Neutrophil (primary cell): ENCODE results near the gene CRYGA.

ENCODE experiments used
- H3K27ac ChIP-seq: fragments of 200-600 bp; sonication (generic); 2 replicates; pipeline ENCODE4 v1.5.1; 2016; ENCODE audit warnings: mild to moderate bottlenecking, moderate library complexity
- H3K27me3 ChIP-seq: fragments of 200-600 bp; sonication (generic); 2 replicates; pipeline ENCODE4 v1.6.0; 2016; ENCODE audit warnings: mild to moderate bottlenecking
- H3K36me3 ChIP-seq: fragments of 200-600 bp; sonication (generic); 2 replicates; pipeline ENCODE4 v1.5.1; 2017
- H3K4me1 ChIP-seq, 2 experiments: fragments of 200-600 bp in 1 of 2; sonication (generic) in 1 of 2; 1 replicate in 1 of 2; 2 replicates in 1 of 2; pipeline versions ENCODE4 v1.5.1 to v1.6.1; 2013 to 2016; ENCODE audit warnings: low read depth in 1 of 2, low read length in 1 of 2, mild to moderate bottlenecking in 1 of 2, moderate library complexity in 1 of 2; ENCODE audit not compliant: control insufficient read depth in 1 of 2, insufficient read depth in 1 of 2
- H3K4me3 ChIP-seq, 2 experiments: fragments of 200-600 bp in 1 of 2; sonication (generic) in 1 of 2; 1 replicate in 1 of 2; 2 replicates in 1 of 2; pipeline ENCODE4 v1.5.1; 2013 to 2016; ENCODE audit warnings: low read depth in 1 of 2, low read length in 1 of 2, mild to moderate bottlenecking in 1 of 2, moderate library complexity in 1 of 2
- H3K9me3 ChIP-seq: fragments of 200-600 bp; sonication (generic); 2 replicates; pipeline ENCODE4 v1.5.1; 2016
- CTCF ChIP-seq: fragments of 200-600 bp; sonication (generic); IDR thresholded peaks from 2 replicates; pipeline ENCODE4 v1.5.1; 2016; ENCODE audit warnings: antibody characterized with exemption

Gene CRYGA

GRCh38 chr2:208195531-208195930, 32.1 kb upstream of the CRYGA start:
- no peaks in the 10 kb centered on the region for H3K27me3 ChIP-seq
- H3K27ac ChIP-seq: no peak overlapping the region
- no peak for TF ChIP-seq CTCF
- H3K36me3 ChIP-seq: no peaks in the 10 kb centered on the region
- H3K4me1 ChIP-seq: no peaks in the 10 kb centered on the region
- no peaks in the 10 kb centered on the region for H3K9me3 ChIP-seq
- H3K4me3 ChIP-seq: no peak overlapping the region

- Histone ChIP-seq H3K4me1 (no peaks in the 10 kb centered on the region), H3K9me3 (no peaks in the 10 kb centered on the region), H3K27ac (no peak overlapping the region), H3K27me3 (no peaks in the 10 kb centered on the region), H3K4me3 (no peak overlapping the region), H3K36me3 (no peaks in the 10 kb centered on the region)
- no peak for TF ChIP-seq CTCF
These were observed 29.3 kb upstream of the CRYGA start for GRCh38 chr2:208192611-208193236.

- no peaks in the 10 kb centered on the region for H3K4me1 ChIP-seq
- TF ChIP-seq CTCF: no peak
These were observed 26.6 kb upstream of the CRYGA start, which contains the start of gene C2orf80 for GRCh38 chr2:208189810-208190503. C2orf80 (minus strand) TSS chr2:208190030; CDS start chr2:208186986, 3,044 bp downstream.

GRCh38 chr2:208189069-208189809, 25.9 kb upstream of the CRYGA start:
- no peak for TF ChIP-seq CTCF
- no peak overlapping the region for H3K4me3 ChIP-seq
- H3K4me1 ChIP-seq: peaks cover 0 to 3% of the 10 kb centered on the region in 2 experiments
- no peaks in the 10 kb centered on the region for H3K36me3 ChIP-seq
- H3K27me3 ChIP-seq: peaks cover 12% of the 10 kb centered on the region
- H3K9me3 ChIP-seq: no peaks in the 10 kb centered on the region
- no peak overlapping the region for H3K27ac ChIP-seq

More at GRCh38 chr2:208189810-208190503, 26.6 kb upstream of the CRYGA start, which contains the start of gene C2orf80:
- no peak within 1 kb of the TSS for H3K27ac ChIP-seq
- H3K27me3 ChIP-seq: peaks cover 5% of the 10 kb centered on the region
- H3K9me3 ChIP-seq: no peaks in the 10 kb centered on the region
- H3K4me3 ChIP-seq: no peak within 1 kb of the TSS
- no peaks in the 10 kb centered on the region for H3K36me3 ChIP-seq

GRCh38 chr2:208186893-208187292, 23.5 kb upstream of the CRYGA start:
- Histone ChIP-seq H3K27ac (no peak overlapping the region), H3K27me3 (peaks cover 22% of the 10 kb centered on the region), H3K4me1 (peaks cover 10 to 13% of the 10 kb centered on the region in 2 experiments), H3K4me3 (no peak overlapping the region), H3K9me3 (no peaks in the 10 kb centered on the region), H3K36me3 (no peaks in the 10 kb centered on the region)
- TF ChIP-seq CTCF: no peak
